Rectal smooth muscle tissue (tissue), 1 donor: ENCODE measurements around the gene PCSK4.

Source experiments
- H3K27ac ChIP-seq: one replicate; pipeline ENCODE4 v1.7.0; 2013; ENCODE audit warnings: low read depth, low read length, inconsistent platforms
- H3K27me3 ChIP-seq: one replicate; pipeline ENCODE4 v1.7.0; 2013; ENCODE audit warnings: low read length; ENCODE audit not compliant: control insufficient read depth, insufficient read depth
- H3K36me3 ChIP-seq: one replicate; pipeline ENCODE4 v1.7.0; 2013; ENCODE audit warnings: low read length; ENCODE audit not compliant: control insufficient read depth, insufficient read depth
- H3K4me1 ChIP-seq: one replicate; pipeline ENCODE4 v1.7.0; 2013; ENCODE audit warnings: low read length; ENCODE audit not compliant: control insufficient read depth, insufficient read depth
- H3K4me3 ChIP-seq: one replicate; pipeline ENCODE4 v1.7.0; 2013; ENCODE audit warnings: low read length
- H3K9ac ChIP-seq: one replicate; pipeline ENCODE4 v1.7.0; 2013; ENCODE audit warnings: low read length

The PCSK4 gene

DNA sequence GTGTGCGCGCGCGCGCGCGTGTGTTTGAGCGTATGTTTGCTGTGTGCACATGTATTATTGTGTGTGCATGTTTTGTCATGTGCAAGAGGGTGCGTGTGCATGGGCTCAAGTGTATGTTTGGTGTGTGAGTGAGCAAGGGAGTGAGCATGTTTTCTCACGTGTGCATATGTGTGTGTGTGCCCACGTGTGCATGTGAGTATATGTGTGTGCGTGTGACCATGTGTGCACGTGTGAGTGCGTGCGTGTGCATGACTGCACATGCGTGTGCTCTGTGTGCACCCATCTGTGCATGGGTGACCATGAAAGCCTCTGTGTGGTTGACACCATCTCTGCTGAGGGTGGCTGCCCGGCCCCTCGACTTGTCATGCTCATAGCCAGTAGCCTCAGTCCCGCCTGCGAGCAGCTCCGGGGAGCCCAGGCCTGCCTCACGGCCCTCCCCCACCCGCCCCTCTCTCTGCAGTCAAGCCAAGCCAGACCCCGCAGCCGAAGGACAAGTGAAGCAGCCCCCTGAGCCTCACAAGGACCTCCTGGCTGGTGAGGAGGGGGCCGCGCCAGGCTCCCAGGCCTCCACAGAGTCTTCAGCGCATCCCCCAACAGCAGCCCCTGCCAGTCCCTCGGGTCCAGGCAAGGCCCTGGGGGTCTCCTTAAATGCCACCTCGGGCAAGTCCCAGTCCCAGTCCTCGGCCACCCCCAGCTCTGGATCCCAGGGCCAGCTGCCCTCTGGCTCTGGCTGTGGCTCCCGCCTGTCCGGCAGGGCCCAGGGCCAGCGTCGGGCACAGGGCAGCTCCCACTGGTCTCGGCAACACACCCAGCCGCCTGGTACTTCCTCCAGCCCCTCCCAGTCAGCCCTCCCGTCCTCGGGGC is 6.8 kb upstream of the PCSK4 start:
- Histone ChIP-seq H3K4me1 (no peaks in the 10 kb centered on the region), H3K27me3 (peaks cover 9% of the 10 kb centered on the region), H3K27ac (no peak overlapping the region), H3K9ac (no peak overlapping the region), H3K4me3 (no peak overlapping the region), H3K36me3 (no peaks in the 10 kb centered on the region)

DNA sequence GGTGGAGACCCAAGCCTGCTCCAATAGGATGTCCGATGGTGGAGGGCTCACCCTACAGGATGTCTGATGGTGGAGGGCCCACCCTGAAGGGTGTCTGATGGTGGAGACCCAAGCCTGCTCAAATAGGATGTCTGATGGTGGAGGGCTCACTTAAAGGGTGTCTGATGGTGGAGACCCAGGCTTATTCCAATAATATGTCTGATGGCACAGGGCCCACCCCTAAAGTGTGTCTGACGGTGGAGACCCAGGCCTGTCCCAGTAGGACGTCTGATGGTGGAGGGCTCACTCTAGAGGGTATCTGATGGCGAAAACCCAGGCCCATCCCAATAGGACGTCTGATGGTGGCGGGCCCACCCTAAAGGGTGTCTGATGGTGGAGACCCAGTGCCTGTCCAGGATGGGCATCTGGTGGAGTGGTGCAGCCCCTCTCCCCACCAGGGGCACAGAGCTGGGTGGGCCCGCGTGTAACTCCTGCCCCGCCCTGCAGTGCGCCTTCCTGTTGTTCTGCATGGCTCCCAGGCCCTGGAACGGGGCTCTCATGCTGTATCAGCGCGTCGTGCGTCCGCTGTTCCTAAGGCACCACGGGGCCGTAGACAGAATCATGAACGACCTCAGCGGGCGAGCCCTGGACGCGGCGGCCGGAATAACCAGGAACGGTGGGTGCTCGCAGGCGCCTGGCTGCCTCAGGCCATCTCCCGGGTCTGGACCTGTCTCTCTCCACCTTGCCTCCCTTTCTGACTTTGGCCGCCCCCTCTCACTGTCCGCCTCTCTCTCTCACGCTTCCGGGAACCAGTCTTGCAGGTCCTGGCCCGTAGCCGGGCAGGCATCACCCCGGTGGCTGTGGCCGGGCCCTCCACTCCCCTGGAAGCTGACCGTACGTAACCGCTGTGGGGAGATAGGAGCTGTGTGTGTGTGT is 5.9 kb upstream of the PCSK4 start:
- Histone ChIP-seq H3K4me3 (no peak overlapping the region), H3K27me3 (peaks cover 9% of the 10 kb centered on the region), H3K36me3 (no peaks in the 10 kb centered on the region), H3K4me1 (no peaks in the 10 kb centered on the region), H3K27ac (no peak overlapping the region), H3K9ac (no peak overlapping the region)

DNA sequence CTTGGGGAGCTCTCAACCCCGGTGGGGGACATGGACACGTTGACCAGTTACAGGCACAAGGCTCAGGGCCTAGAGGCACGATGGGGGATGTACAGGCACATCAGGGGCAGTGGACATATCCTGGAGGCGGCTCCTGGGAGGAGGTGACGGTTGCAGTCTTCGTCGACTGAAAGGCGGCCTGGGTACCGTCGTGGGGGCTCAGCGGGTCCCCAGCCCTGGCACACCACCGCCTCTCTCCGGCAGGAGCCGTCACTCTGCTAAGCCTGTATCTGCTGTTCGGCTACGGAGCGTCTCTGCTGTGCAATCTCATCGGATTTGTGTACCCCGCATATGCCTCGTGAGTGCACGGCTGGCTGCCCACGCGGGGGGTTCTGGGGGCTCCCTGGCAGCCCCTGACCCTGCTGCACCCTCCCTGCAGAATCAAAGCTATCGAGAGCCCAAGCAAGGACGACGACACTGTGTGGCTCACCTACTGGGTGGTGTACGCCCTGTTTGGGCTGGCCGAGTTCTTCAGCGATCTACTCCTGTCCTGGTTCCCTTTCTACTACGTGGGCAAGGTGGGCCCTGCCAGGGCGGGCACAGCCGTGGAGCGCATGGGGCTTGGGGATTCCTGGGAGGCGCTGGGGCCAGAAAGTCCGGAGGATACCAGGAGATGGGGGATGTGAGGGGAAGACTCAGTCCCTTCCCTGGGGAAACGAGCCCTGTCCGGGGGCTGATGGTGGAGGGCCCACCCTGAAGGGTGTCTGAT is 5.1 kb upstream of the PCSK4 start:
- no peak overlapping the region for H3K4me3 ChIP-seq
- H3K36me3 ChIP-seq: no peaks in the 10 kb centered on the region
- no peaks in the 10 kb centered on the region for H3K4me1 ChIP-seq
- H3K27me3 ChIP-seq: peaks cover 9% of the 10 kb centered on the region
- H3K9ac ChIP-seq: no peak overlapping the region
- no peak overlapping the region for H3K27ac ChIP-seq

DNA sequence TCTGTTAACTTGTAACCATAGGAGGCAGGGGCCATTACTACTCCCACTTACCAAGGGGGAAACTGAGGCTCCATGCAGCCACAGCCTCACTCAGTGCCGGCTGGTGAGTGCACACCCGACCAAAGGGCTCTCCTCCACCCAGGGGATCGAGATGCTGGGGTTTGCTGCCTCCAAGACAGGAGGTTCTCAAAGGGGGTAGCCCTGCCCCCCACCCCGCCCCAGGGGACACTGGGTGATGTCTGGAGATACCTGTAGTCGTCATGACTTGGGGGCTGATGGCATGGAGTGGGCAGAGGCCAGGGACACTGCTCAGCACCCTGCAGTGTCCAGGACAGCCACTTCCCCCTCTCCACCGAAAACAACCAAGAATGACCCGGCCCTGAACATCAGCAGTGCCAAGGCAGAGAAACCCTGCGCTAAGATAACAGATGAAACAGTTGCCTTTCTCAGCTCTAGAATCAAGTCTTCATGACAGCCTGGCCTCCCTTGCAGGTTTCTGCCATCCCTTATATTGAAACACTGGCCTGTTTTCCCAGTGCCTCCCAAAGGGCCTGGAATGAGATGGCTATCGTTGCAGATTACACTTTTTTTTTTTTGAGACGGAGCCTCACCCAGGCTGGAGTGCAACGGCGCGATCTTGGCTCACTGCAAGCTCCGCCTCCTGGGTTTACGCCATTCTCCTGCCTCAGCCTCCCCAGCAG is 4.1 kb upstream of the PCSK4 start:
- Histone ChIP-seq H3K36me3 (no peaks in the 10 kb centered on the region), H3K27ac (no peak overlapping the region), H3K4me1 (no peaks in the 10 kb centered on the region), H3K9ac (no peak overlapping the region), H3K27me3 (peaks cover 9% of the 10 kb centered on the region), H3K4me3 (no peak overlapping the region)

DNA sequence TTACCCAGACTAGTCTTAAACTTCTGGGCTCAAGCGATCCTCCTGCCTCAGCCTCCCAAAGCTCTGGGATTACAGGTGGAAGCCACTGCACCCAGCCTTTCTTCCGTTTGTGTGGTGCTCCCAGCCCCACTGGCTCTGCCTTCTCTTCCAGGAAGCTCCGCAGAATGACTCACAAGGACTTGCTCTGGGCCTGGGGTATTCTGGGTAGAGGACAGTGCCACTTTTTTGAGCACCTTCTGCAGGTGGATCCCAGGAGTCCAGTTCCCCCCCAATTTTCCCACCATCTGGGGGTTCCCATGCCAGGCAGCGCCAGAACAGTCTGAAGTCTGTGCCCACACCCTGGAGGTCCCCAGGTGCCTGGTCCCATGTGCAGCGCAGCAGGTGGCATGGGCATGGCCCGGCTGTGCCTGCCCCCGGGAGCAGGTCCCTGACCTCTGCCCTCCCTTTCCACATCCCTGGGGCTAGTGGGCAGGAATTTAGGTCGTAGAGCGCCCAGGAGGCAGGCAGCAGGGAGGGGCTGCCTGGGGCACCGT is 2.4 kb upstream of the PCSK4 start:
- Histone ChIP-seq H3K27ac (no peak overlapping the region), H3K27me3 (peaks cover 9% of the 10 kb centered on the region), H3K4me3 (no peak overlapping the region), H3K9ac (no peak overlapping the region), H3K4me1 (no peaks in the 10 kb centered on the region), H3K36me3 (no peaks in the 10 kb centered on the region)

DNA sequence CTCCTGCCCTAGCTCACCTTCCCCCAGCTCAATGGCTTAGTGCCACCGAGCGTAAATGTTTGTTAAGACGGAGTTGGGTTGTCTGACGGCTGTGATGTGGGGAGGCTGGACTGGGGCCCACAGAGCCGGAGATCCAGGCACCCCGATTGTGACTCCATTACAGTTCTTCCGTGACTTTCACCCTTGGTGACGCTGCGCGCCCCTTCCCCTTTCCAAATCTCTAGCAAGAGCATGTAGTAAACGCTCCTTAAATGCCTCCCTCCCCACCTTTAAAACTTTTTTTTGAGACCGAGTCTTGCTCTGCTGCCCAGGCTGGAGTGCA is 1.7 kb upstream of the PCSK4 start:
- Histone ChIP-seq H3K27ac (no peak overlapping the region), H3K4me1 (no peaks in the 10 kb centered on the region), H3K36me3 (no peaks in the 10 kb centered on the region), H3K4me3 (no peak overlapping the region), H3K9ac (no peak overlapping the region), H3K27me3 (peaks cover 6% of the 10 kb centered on the region)

DNA sequence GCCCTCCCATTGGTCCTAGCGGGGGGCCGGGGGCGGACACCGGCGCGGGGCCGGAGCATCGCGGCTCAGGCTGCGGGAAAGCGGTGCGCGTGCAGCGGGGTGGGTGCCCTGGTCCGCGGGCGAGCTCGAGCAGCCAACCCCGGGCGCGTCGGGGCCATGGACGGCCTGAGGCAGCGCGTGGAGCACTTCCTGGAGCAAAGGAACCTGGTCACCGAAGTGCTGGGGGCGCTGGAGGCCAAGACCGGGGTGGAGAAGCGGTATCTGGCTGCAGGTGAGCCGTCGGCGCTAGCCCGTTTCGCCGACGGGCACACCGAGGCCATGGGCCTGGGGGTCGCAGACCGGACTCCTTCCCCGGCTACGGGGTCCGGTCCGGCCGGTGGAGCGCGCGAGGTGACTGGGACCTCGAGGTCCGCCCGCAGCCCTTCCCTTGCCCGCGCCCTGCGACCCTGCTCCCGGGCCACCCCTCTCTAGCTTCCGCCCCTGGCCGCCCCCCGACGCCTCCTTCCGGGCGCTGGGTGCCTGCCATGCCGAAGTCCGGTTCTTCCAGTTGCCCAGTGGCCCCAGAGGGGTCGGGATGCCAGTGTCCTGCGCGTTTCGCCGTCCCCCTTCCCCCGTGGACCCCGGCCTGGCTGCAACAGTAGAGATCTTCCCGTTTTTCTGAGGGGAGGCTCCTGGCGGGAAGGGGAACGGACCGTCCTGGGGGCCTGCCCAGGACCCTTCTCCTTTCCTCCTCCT is 1.1 kb upstream of the PCSK4 start, which contains the start of gene REEP6:
Gene REEP6 (plus strand): TSS at position 68 of the 735 bp plus-strand sequence. CDS start 89 bp downstream, at position 157.
- Histone ChIP-seq H3K9ac (no peak within 1 kb of the TSS), H3K27me3 (peaks cover 5% of the 10 kb centered on the region), H3K27ac (peak within 1 kb of the TSS; percentile 81), H3K4me3 (peak within 1 kb of the TSS; percentile 83), H3K36me3 (no peaks in the 10 kb centered on the region), H3K4me1 (no peaks in the 10 kb centered on the region)

DNA sequence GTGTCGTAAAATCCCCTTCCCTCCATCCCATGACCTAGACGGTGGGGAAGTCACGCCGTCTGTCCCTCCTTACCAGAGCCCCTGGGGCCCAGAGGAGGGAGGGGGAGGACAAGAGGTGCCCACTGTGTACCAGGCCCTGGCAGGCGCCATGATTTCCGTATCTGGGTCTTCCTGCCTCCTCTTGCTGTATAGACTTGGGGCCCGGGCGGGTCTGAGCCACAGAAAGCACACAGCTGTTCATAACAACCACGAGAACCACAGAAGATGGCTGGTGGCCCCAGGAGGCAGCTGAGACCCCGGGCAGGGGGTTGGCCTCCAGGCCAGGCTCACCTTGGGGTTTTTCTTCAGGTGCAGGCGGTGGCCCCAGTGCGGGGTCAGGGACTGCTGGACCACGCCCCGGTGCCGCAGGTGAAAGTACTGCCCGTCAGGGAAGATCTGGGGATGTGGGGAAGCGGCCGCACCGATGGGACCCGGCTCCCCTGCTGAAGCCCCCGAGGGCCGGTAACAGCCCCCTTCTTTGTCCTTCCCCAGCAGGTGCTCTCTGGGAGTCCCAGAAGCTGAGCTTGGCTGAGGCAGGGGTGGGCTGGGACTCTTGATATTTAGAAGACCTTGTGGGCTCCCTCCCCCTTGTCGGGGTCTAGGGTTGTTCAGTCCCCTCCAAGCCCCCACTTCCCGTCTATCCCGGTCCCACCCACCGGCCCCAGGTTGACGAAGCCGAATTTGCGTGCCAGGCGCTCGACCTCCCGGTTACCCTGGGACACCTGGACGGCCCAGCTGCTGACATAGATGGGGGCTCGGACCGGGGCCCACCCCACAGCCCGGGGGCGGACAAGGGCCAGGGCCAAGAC is 463 bp downstream of the PCSK4 start:
- Histone ChIP-seq H3K27me3 (no peaks in the 10 kb centered on the region), H3K9ac (no peak overlapping the region), H3K4me1 (no peaks in the 10 kb centered on the region), H3K27ac (peak overlapping the region; percentile 81), H3K36me3 (no peaks in the 10 kb centered on the region), H3K4me3 (peak overlapping the region; percentile 83)

DNA sequence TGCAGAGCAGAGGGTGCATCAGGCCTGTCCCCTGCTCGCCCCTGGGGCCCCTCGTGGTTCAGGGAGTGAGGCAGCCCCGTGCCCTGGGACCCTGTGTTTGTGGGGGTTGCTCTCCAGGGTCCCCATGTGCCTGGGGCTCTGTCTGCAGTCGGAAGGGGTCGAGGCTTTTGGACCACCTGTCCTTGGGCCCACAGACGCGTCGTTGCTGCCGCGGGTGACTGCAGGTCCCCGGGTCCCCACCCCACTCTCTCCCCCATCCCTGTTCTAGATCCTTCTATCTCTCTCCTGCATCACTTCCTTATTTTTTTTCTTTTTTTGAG is 1.9 kb downstream of the PCSK4 start:
- Histone ChIP-seq H3K36me3 (no peaks in the 10 kb centered on the region), H3K9ac (no peak overlapping the region), H3K27me3 (no peaks in the 10 kb centered on the region), H3K27ac (no peak overlapping the region), H3K4me3 (no peak overlapping the region), H3K4me1 (no peaks in the 10 kb centered on the region)

DNA sequence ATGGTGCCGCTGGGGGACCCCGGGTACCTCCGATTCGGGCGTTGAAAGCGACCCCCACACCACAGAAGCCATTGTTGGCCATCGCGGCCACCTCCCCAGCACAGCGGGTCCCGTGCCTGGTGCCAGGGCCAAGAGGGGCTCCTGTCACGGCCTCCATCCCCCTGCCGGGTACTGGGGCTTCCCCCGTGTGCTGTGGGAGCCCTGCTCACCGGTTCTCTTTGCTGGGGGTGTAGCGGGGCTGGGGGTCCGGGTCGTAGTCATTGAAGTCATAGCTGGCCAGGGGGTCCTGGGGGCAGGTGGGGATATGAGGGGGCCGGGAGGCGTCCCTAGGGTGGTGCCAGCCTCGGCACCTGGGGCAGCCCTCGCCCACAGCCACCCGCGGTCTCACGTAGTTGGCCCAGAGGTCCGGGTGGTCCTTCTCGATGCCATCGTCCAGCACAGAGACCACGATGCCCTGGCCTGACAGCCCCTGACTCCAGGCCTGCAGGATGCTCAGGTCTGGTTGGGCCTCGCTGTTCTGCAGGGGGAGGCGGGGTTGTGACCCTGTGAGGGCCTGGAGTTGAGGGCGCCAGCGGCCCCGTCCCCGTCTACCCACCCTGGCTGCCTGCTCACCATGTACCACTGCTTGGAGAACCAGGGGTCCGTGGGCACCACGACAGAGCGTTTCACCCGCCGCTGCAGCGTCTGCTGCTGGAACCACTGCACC is 2.4 kb downstream of the PCSK4 start:
- H3K27ac ChIP-seq: no peak overlapping the region
- H3K4me1 ChIP-seq: no peaks in the 10 kb centered on the region
- no peak overlapping the region for H3K4me3 ChIP-seq
- no peaks in the 10 kb centered on the region for H3K27me3 ChIP-seq
- no peaks in the 10 kb centered on the region for H3K36me3 ChIP-seq
- no peak overlapping the region for H3K9ac ChIP-seq
